ENCODE measurements around the gene FBRSL1.
"Not testable (repeated sequence)": the region's sequence is repeated elsewhere in the genome, so short reads cannot be mapped to it uniquely, and the experiment has no call there.

DNA sequence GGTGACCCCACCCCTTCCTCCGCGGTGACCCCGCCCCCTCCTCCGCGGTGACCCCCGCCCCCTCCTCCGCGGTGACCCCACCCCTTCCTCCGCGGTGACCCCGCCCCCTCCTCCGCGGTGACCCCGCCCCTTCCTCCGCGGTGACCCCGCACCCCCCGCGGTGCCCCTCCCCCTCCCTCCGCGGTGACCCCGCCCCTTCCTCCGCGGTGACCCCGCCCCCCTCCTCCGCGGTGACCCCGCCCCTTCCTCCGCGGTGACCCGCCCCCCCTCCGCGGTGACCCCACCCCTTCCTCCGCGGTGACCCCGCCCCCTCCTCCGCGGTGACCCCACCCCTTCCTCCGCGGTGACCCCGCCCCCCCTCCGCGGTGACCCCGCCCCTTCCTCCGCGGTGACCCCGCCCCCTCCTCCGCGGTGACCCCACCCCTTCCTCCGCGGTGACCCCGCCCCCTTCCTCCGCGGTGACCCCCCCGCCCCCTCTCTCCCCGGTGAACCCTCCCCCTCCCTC is 15.1 kb upstream of the FBRSL1 start:
- TF ChIP-seq, protein P1, sequence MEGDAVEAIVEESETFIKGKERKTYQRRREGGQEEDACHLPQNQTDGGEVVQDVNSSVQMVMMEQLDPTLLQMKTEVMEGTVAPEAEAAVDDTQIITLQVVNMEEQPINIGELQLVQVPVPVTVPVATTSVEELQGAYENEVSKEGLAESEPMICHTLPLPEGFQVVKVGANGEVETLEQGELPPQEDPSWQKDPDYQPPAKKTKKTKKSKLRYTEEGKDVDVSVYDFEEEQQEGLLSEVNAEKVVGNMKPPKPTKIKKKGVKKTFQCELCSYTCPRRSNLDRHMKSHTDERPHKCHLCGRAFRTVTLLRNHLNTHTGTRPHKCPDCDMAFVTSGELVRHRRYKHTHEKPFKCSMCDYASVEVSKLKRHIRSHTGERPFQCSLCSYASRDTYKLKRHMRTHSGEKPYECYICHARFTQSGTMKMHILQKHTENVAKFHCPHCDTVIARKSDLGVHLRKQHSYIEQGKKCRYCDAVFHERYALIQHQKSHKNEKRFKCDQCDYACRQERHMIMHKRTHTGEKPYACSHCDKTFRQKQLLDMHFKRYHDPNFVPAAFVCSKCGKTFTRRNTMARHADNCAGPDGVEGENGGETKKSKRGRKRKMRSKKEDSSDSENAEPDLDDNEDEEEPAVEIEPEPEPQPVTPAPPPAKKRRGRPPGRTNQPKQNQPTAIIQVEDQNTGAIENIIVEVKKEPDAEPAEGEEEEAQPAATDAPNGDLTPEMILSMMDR (conservative IDR thresholded peaks at IDR 0.05; ENCODE audit: low read depth, low read length): not testable (repeated sequence)
- TF ChIP-seq EZH2 (IDR thresholded peaks at IDR 0.05; ENCODE audit: borderline replicate concordance, low read depth, low read length, poor library complexity, severe bottlenecking): not testable (repeated sequence)
